ENCODE data around the gene SPG21.

DNA sequence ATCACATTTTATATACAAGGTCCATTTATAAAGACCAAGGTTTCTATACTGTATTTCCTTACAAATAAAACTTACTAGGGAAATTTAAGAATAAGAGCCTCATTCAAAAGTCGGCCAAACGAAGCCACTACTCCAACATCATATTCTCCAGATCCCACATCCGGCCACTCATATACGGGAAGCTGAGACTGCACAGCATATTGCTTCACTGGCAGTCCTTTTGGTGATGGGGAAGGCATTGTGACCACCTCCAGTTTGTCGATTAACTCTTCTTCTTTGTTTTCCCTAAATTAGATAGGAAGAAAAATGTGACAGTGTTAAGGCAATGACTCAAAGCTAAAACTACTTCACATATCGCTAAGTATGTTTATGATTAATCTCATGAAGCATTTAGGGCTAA is 37.0 kb upstream of the SPG21 start:
- TF ChIP-seq, protein P1, sequence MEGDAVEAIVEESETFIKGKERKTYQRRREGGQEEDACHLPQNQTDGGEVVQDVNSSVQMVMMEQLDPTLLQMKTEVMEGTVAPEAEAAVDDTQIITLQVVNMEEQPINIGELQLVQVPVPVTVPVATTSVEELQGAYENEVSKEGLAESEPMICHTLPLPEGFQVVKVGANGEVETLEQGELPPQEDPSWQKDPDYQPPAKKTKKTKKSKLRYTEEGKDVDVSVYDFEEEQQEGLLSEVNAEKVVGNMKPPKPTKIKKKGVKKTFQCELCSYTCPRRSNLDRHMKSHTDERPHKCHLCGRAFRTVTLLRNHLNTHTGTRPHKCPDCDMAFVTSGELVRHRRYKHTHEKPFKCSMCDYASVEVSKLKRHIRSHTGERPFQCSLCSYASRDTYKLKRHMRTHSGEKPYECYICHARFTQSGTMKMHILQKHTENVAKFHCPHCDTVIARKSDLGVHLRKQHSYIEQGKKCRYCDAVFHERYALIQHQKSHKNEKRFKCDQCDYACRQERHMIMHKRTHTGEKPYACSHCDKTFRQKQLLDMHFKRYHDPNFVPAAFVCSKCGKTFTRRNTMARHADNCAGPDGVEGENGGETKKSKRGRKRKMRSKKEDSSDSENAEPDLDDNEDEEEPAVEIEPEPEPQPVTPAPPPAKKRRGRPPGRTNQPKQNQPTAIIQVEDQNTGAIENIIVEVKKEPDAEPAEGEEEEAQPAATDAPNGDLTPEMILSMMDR (IDR thresholded peaks at IDR 0.05) = no peak
- no peak for TF ChIP-seq POLR2A (IDR thresholded peaks at IDR 0.05)
- no peak for TF ChIP-seq POLR2AphosphoS5 (IDR thresholded peaks at IDR 0.05)

Measured in stomach (tissue), 4 donors.